Endothelial cell of umbilical vein (primary cell): ENCODE results near the gene TNKS1BP1.

Source experiments
- CTCF ChIP-seq, 2 donors: IDR thresholded peaks; 1 replicate in 1 of 2; 2 replicates in 1 of 2; pipeline ENCODE4 v1.5.1; 2011; ENCODE audit warnings: low read length in 2 of 2, mild to moderate bottlenecking in 2 of 2, moderate library complexity in 2 of 2, control low read depth in 1 of 2, inconsistent platforms in 1 of 2, low read depth in 1 of 2; ENCODE audit not compliant: insufficient read depth in 1 of 2; ENCODE audit errors: extremely low read depth in 1 of 2
- POLR2A ChIP-seq: IDR thresholded peaks from 2 replicates; pipeline ENCODE4 v1.6.1; 2012; ENCODE audit warnings: low read depth, mild to moderate bottlenecking, control low read depth, low read length

- TF ChIP-seq CTCF (IDR thresholded peaks at IDR 0.05; ENCODE audit: extremely low read depth in 1 of 2, insufficient read depth in 1 of 2, low read depth in 1 of 2, low read length in 2 of 2) (no peak), POLR2A (no peak)
Measured at GRCh38 chr11:57316017-57316416, 8.7 kb downstream of the TNKS1BP1 start.
